Measurements from ENCODE around the gene ATAD5.

- no peak for TF ChIP-seq MAX (CRISPR knock-in tag; IDR thresholded peaks at IDR 0.05)
- TF ChIP-seq ZNF232 (CRISPR knock-in tag; IDR thresholded peaks at IDR 0.05), result no peak
- TF ChIP-seq CTCF (IDR thresholded peaks at IDR 0.05), result no peak
- TF ChIP-seq AFF4 (CRISPR knock-in tag; IDR thresholded peaks at IDR 0.05; ENCODE audit: borderline replicate concordance), result no peak
- TF ChIP-seq OVOL2 (CRISPR knock-in tag; IDR thresholded peaks at IDR 0.05; ENCODE audit: borderline replicate concordance), result no peak
- no peak for TF ChIP-seq E2F1 (CRISPR knock-in tag; IDR thresholded peaks at IDR 0.05)
- TF ChIP-seq GRHL2 (CRISPR knock-in tag; IDR thresholded peaks at IDR 0.05; ENCODE audit: insufficient replicate concordance, severe bottlenecking), result no peak
- TF ChIP-seq MYBL2 (CRISPR knock-in tag; IDR thresholded peaks at IDR 0.05), result no peak
- no peak for TF ChIP-seq ZBTB43 (CRISPR knock-in tag; IDR thresholded peaks at IDR 0.05)
- TF ChIP-seq SMAD3 (CRISPR knock-in tag; IDR thresholded peaks at IDR 0.05; ENCODE audit: borderline replicate concordance), result no peak
- TF ChIP-seq JUN (CRISPR knock-in tag; IDR thresholded peaks at IDR 0.05), result no peak
- no peak for TF ChIP-seq ZNF263 (CRISPR knock-in tag; IDR thresholded peaks at IDR 0.05; ENCODE audit: low read depth)
Observed at GRCh38 chr17:30829022-30829421, 2.7 kb upstream of the ATAD5 start.
